ENCODE measurements around the gene PRAMEF11.
"Not testable (repeated sequence)": the region's sequence is repeated elsewhere in the genome, so short reads cannot be mapped to it uniquely, and the experiment has no call there.

Gene PRAMEF11

GRCh38 chr1:12831310-12831709, at the start of gene PRAMEF11:
Gene PRAMEF11 (minus strand): TSS chr1:12831410. CDS start chr1:12828789, 2,621 bp downstream.
- not testable (repeated sequence) for DNase-seq

GRCh38 chr1:12878453-12878852, 47.2 kb upstream of the PRAMEF11 start:
- not testable (repeated sequence) for DNase-seq

DNA sequence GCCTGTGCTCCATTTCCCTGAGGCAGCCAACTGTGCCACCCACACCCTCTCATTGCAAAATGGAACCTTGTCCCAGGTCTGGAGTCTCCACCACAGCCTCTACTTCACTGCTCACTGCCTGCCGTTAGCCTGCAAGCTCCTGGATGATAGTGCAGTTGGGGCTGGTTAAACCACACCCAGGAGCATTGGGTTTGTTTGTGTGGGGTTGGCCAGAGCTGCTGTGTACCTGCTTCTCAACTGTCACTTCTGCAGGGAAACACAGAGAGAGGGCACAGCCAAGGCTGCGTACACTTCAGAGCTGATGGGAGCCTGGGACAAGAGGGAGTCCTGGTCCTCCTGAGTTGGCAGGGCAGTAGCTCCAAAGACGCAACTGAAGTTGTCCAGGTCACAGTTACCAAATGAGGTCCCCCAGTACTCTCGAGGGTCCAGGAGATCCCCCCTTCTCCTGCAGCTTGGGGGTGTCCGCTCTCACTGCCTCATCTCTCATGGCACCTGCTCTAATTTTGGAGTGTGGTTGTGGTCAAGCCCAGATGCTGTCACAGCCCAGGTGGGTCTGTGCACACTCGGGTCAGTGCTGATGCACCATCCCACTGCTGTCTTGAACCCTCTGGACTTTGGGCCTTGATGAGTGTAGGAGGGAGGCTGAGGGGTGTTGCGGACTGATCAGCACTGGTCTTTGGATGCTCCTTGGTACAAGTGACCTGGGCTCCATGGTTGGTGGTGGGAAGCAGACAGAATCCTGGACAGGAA, 32.1 kb upstream of the PRAMEF11 start:
- DNase-seq: not testable (repeated sequence)

GRCh38 chr1:12856786-12857185, 25.6 kb upstream of the PRAMEF11 start, which contains the start of gene PRAMEF2:
Gene PRAMEF2 (plus strand): TSS chr1:12857086. CDS start chr1:12859010, 1,924 bp downstream.
- DNase-seq: not testable (repeated sequence)

DNA sequence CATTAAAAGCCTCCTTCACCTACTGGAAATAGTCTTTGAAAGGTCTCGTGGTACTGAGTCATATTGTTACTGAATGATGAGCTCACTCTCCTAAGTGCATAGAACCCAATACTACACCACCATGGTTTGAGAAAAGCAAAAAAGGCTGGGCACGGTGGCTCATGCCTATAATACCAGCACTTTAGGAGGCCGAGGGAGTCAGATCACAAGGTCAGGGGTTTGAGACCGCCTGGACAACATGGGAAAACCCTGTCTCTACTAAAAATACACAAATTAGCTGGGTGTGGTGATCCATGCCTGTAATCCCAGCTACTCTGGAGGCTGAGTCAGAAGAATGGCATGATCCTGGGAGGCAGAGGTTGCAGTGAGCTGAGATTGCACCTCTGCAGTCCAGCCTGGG, 20.6 kb upstream of the PRAMEF11 start:
- peak; percentile 88 for DNase-seq

DNA sequence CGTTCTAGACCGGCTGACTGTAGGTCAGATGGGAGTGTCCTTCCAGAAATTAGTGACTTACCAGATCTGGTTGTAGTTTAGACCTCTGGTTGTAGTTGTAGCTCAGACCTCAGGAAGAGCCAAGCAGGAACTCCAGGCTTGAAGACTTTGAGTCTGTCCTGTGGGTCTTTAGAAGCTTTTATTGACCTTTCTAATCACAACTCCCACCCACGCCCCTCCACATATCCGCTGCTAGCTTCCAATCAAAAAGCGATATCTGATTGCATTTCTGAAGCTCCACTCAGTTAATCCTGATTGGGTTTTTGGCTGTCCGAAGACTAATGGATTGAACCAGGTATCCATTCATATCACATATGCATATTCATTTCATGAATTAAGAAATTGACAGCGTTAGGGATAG, 17.4 kb upstream of the PRAMEF11 start, which contains the start of gene HNRNPCL1:
Gene HNRNPCL1 (minus strand): TSS at position 101 of the 400 bp plus-strand sequence. CDS start 431 bp downstream, outside the sequence.
- DNase-seq: not testable (repeated sequence)

DNA sequence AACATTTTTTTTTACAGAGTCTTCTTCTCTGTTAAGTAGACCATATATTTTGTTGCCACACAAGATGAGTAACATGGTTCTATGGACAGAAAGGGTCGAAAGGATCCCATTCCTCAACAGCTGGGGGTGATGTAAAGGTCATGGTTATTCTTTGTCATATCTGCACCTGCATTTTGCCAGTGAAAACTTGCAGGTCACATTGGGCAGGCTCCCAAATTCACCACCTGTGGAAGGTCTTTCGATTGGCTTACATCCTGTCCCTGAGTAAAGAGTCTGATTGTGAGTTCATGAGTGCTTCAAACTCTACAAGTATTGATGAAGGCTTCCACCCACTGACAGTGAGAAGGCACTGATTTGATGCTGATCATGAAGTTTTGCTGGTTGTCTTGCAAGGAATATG, 2.0 kb upstream of the PRAMEF11 start:
- not testable (repeated sequence) for DNase-seq

DNA sequence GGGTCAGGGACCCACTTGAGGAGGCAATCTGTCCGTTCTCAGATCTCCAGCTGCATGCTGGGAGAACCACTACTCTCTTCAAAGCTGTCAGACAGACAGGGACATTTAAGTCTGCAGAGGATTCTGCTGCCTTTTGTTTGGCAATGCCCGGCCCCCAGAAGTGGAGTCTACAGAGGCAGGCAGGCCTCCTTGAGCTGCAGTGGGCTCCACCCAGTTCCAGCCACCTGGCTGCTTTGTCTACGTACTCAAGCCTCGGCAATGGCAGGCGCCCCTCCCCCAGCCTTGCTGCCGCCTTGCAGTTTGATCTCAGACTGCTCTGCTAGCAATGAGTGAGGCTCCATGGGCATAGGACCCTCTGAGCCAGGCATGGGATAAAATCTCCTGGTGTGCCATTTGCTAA, 12.1 kb downstream of the PRAMEF11 start:
- DNase-seq: not testable (repeated sequence)

DNA sequence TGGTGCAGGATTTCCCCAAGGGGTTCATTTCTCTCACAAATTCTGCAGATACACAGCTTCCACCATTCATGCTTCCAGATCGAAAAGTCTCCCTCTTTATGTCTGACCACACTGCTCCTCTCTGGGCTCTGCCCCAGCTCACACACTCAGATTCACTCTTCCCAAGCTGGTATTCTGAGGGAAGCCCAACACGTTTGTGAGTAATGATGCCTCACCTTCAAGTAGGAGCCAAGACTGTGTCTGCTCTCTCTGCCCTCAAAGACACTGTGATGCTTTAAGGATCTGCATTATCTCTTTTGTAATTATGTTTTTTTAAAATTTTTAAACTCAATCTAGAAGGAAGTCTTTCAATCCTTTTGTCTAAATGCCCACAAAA, 19.8 kb downstream of the PRAMEF11 start:
- DNase-seq: peak; percentile 71

DNA sequence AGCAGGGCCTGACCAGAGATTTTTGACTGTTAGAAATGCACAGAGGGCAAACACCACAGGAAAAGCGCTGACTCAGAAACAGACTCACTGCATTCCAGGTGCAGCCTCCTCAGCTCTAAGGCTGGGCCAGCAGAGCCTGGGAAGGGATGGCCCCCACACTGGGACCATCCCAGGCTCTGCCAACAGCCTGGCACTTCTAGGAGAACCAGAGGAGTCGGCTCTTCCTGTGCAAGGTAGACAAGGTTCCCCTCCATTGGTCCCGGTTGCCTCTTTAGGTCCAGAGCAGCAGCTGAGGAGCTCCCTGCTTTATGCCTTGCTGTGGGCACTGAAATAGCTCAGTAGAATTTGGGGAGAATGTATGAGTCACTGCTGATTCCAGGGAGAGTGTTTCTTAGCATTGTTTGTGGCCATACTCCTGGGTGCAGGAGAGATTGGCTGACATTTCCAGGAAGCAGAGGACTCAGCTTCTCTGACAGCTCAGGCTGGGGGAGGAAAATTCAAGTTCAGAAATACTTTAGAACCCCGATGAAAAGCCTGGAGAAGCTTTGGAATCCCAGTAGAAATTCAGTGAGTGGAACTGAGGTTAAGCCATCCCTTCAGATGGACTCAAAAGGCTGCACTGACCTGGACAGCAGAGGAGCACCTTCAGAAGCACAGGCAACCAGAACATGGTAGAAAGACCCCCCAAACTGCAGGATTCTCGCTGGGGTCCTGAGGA, 20.4 kb downstream of the PRAMEF11 start:
- DNase-seq: peak; percentile 91

DNA sequence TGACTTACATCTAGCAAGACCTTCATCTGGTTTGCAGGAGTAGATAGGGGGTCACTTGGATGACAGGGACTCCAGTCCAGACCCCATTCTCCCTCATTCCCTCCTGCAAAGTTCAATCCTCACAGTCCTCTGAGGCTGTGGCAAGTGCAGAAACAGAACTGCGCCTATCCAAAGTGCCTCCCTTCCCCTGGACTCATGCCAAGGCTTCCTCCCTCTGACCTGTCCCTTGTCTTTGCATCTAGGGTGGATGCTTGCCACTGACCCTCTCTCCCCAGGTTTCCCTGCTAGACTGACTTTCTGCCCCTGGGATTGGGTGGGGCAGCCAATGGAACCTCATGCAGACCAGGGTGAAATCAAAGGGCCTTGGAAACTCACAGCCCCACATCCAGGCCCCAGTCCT, 21.3 kb downstream of the PRAMEF11 start:
- DNase-seq: no peak

GRCh38 chr1:12799730-12800129, 31.5 kb downstream of the PRAMEF11 start:
- no peak for DNase-seq

DNA sequence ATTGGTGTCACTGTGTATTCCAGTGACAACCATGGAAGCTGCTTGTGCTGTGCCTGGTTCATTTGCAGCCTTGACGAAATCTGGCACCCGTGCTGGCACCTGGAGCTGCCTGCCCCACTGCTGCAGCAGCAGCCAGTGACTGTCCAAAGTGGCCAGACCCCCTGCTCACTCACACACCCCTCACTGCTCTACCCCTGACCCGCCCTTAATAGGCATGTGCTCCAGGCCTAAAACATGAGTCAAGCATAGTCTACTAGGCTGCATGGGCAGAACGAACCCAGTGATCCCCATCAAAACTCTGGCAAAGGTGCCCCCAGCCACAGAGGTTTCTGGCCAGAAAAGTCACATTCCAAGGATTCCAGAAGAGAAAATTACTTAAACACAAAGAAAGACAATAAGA, 32.3 kb downstream of the PRAMEF11 start:
- DNase-seq: no peak

DNA sequence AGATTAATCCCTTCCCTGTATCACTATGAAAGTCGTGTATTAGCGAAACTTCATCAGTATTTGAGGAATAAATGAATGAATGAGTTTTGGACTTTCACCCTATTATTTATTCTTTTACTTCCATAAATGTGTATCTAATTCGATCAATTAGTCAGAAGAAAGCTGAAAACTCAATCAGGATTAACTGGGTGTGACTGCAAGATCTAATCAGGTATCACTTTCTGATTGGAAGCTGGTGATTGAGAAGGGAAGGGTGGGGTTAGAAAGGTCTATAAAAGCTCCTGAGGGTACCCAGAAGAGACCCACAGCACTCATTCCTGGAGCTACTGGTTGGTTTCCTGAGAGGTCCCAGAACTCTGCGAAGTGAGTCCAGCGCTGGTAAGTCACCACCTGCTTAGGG, 40.1 kb downstream of the PRAMEF11 start, which contains the start of gene PRAMEF1:
Gene PRAMEF1 (plus strand): TSS at position 301 of the 400 bp plus-strand sequence. CDS start 1,831 bp downstream, outside the sequence.
- not testable (repeated sequence) for DNase-seq

- DNase-seq: peak; percentile 12
These were observed 46.5 kb downstream of the PRAMEF11 start for GRCh38 chr1:12784729-12785128.

GRCh38 chr1:12783783-12784182, 47.4 kb downstream of the PRAMEF11 start:
- not testable (repeated sequence) for DNase-seq

DNA sequence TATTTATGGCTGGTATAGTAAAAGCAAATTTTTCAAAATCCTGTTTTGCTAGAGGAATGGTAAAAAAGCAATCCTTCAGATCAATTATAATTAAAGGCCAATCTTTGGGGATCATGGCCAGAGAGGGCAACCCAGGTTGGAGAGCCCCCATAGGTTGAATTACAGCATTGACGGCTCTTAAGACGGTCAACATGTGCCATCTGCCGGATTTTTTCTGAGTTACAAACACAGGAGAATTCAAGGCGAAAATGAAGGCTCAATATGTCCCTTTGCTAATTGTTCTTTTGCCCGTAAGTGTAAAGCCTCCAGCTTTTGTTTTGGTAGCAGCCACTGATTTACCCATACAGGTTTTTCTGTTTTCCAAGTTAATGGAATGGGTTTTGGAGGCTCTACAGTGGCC, 49.7 kb downstream of the PRAMEF11 start:
- DNase-seq: not testable (repeated sequence)

- DNase-seq: no peak
These were observed 52.3 kb downstream of the PRAMEF11 start for GRCh38 chr1:12778907-12779306.

- no peak for DNase-seq
These were observed 53.1 kb downstream of the PRAMEF11 start for GRCh38 chr1:12778061-12778460.

GRCh38 chr1:12776801-12777557, 54.2 kb downstream of the PRAMEF11 start:
- no peak for DNase-seq

GRCh38 chr1:12775443-12775842, 55.8 kb downstream of the PRAMEF11 start:
- no peak for DNase-seq

- DNase-seq: no peak
These were observed 56.3 kb downstream of the PRAMEF11 start for GRCh38 chr1:12774801-12775345.

All from NCI-H226 (cell line).